Esophagus muscularis mucosa (tissue), 4 donors: Measurements from ENCODE around the gene ZNG1A.
"Not testable (repeated sequence)": the region's sequence is repeated elsewhere in the genome, so short reads cannot be mapped to it uniquely, and the experiment has no call there.

ENCODE experiments used
- EP300 ChIP-seq: sonication (generic); formaldehyde crosslinking; IDR thresholded peaks from one replicate; pipeline ENCODE4 v1.6.1; 2017; ENCODE audit warnings: antibody characterized with exemption
- POLR2A ChIP-seq: fragments of 450-650 bp; IDR thresholded peaks from one replicate; pipeline ENCODE4 v1.6.1; 2017; ENCODE audit warnings: antibody characterized with exemption, moderate library complexity, mild to moderate bottlenecking, low read depth
- TF ChIP-seq, protein P1 (sequence below), 3 experiments: fragments of 200-600 bp in 2 of 3; fragments of 450-650 bp in 1 of 3; sonication (generic) in 2 of 3; IDR thresholded peaks; one replicate each; pipeline ENCODE4 v1.5.1; 2017 to 2019; ENCODE audit warnings: antibody characterized with exemption in 3 of 3, mild to moderate bottlenecking in 2 of 3, moderate library complexity in 1 of 3

DNA sequence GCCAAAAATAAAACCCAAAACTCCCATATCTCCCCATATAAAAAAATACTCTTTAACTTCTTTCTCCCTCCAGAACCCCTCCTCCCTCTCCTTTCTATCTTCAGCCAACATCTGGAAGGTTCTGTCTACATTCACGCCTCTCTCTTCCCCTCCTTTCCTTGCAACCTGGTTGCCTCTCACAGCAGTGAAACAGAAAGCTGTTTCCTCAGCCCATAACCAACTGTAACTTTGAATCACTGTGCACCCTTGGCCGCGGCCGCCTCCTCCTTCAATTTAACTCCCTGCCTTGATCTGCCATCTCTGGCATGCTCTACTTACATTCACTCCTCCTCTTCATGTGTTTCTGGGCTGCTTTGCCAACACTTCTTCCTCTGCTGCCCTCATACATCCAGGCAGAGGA, 83.9 kb downstream of the ZNG1A start:
- TF ChIP-seq, protein P1, sequence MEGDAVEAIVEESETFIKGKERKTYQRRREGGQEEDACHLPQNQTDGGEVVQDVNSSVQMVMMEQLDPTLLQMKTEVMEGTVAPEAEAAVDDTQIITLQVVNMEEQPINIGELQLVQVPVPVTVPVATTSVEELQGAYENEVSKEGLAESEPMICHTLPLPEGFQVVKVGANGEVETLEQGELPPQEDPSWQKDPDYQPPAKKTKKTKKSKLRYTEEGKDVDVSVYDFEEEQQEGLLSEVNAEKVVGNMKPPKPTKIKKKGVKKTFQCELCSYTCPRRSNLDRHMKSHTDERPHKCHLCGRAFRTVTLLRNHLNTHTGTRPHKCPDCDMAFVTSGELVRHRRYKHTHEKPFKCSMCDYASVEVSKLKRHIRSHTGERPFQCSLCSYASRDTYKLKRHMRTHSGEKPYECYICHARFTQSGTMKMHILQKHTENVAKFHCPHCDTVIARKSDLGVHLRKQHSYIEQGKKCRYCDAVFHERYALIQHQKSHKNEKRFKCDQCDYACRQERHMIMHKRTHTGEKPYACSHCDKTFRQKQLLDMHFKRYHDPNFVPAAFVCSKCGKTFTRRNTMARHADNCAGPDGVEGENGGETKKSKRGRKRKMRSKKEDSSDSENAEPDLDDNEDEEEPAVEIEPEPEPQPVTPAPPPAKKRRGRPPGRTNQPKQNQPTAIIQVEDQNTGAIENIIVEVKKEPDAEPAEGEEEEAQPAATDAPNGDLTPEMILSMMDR (IDR thresholded peaks at IDR 0.05), result not testable (repeated sequence)
- not testable (repeated sequence) for TF ChIP-seq POLR2A, EP300
